ENCODE data around the gene NDUFB4.

DNA sequence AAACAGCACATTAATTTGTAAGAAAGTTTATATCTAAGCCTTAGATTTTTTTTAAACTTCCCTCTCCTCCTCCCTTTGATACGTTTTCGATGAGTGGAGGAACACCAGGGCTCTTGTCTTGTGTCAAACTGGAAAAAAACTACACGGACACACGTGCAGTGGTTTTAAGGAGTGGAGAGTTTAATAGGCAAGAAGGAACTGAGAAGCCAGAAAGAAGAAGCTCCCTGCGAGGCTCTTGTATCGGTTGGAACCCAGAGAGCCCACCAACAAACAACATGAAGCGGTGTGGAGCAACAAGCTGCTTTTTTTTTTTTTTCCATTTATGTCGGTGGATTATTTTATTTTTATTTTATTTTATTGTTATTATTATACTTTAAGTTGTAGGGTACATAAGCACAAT lies 18.6 kb downstream of the NDUFB4 start:
- TF ChIP-seq, protein P1, sequence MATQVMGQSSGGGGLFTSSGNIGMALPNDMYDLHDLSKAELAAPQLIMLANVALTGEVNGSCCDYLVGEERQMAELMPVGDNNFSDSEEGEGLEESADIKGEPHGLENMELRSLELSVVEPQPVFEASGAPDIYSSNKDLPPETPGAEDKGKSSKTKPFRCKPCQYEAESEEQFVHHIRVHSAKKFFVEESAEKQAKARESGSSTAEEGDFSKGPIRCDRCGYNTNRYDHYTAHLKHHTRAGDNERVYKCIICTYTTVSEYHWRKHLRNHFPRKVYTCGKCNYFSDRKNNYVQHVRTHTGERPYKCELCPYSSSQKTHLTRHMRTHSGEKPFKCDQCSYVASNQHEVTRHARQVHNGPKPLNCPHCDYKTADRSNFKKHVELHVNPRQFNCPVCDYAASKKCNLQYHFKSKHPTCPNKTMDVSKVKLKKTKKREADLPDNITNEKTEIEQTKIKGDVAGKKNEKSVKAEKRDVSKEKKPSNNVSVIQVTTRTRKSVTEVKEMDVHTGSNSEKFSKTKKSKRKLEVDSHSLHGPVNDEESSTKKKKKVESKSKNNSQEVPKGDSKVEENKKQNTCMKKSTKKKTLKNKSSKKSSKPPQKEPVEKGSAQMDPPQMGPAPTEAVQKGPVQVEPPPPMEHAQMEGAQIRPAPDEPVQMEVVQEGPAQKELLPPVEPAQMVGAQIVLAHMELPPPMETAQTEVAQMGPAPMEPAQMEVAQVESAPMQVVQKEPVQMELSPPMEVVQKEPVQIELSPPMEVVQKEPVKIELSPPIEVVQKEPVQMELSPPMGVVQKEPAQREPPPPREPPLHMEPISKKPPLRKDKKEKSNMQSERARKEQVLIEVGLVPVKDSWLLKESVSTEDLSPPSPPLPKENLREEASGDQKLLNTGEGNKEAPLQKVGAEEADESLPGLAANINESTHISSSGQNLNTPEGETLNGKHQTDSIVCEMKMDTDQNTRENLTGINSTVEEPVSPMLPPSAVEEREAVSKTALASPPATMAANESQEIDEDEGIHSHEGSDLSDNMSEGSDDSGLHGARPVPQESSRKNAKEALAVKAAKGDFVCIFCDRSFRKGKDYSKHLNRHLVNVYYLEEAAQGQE (IDR thresholded peaks at IDR 0.05; ENCODE audit: low read depth), result no peak
- no peak for TF ChIP-seq EP300 (IDR thresholded peaks at IDR 0.05; ENCODE audit: borderline replicate concordance)
- no peak for TF ChIP-seq RAD21 (IDR thresholded peaks at IDR 0.05; ENCODE audit: low read depth)
- no peak for TF ChIP-seq CREB1 (IDR thresholded peaks at IDR 0.05; ENCODE audit: low read depth)
- TF ChIP-seq ZBTB7A (IDR thresholded peaks at IDR 0.05; ENCODE audit: low read depth), result no peak
- TF ChIP-seq CEBPB (IDR thresholded peaks at IDR 0.05), result no peak
